Lower lobe of right lung (tissue), 2 donors: ENCODE data around the gene LCN1. TPM values are rescaled to one million over a fixed set of nuclear protein-coding genes. Genes with fewer than 3 reads are reported as not detected.

Experiments used
- ATAC-seq, 2 donors: fragments of 200-7000 bp; cut with Tn5 transposase; one replicate each; pipeline ENCODE4 v1.9.1; 2020 to 2022; ENCODE audit warnings: mild to moderate bottlenecking in 2 of 2, moderate library complexity in 2 of 2
- DNase-seq: peaks from one replicate; pipeline ENCODE4 v3.0.0-alpha.2; 2020
- H3K27ac ChIP-seq: fragments of 200-600 bp; one replicate; pipeline ENCODE4 v1.8.0; 2022
- H3K27me3 ChIP-seq: fragments of 200-600 bp; one replicate; pipeline ENCODE4 v1.8.0; 2022; ENCODE audit warnings: low read depth
- H3K36me3 ChIP-seq: fragments of 200-600 bp; one replicate; pipeline ENCODE4 v1.8.0; 2022; ENCODE audit warnings: mild to moderate bottlenecking
- H3K4me1 ChIP-seq: fragments of 200-600 bp; one replicate; pipeline ENCODE4 v1.8.0; 2022
- H3K4me3 ChIP-seq: fragments of 200-600 bp; one replicate; pipeline ENCODE4 v1.8.0; 2022; ENCODE audit warnings: mild to moderate bottlenecking
- H3K9me3 ChIP-seq: fragments of 200-600 bp; one replicate; pipeline ENCODE4 v1.8.0; 2022
- intact Hi-C: fragments of 100-400 bp; cut with DNase I; formaldehyde crosslinking; loops from one replicate; pipeline ENCODE4 v1.11.0; 2022
- total RNA-seq: library from RNA; stranded (reverse); fragmentation: NEBNext Ultra II Directional; extraction: Animal tissue kit (Norgen Biotek cat#: 25700); gene quantifications from one replicate; pipeline ENCODE4 v1.2.1, GENCODE V29; 2021
- TF ChIP-seq, protein P1 (sequence below): fragments of 200-600 bp; IDR thresholded peaks from one replicate; pipeline ENCODE4 v1.8.0; 2022; ENCODE audit warnings: antibody characterized with exemption, mild to moderate bottlenecking
- donor health status: DM: no; HTN: yes; CAD: no; lungs with severe emphysema.

The LCN1 gene
- total RNA-seq, 1 donor from 2014 or later, result not detected

DNA sequence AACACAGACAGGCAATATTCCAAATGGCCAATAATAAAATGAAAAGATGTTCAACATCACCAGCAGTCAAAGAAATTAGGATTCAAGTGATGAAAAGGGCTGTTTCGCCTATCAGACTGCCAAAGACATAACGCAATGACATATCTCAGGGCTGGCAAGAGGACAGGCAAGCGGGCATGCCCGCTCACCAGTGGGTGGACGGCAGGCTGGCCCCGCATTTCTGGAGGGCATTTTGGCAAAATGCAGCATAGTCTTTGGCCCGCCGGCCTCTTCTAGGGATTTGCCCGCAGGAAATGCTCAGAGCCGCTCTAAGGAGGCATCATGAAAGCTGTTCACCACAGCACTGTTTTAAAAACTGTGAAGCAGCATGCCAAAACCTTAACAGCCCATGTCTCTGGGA, 43.0 kb upstream of the LCN1 start:
- H3K27me3 ChIP-seq, result no peaks in the 10 kb centered on the region
- H3K27ac ChIP-seq, result peak overlapping the region; percentile 88
- peaks cover under 1% of the 10 kb centered on the region for H3K36me3 ChIP-seq
- no peaks in the 10 kb centered on the region for H3K9me3 ChIP-seq
- DNase-seq (no peak), ATAC-seq (no peak)
- intact Hi-C loops, result no loop called here
- H3K4me1 ChIP-seq, result peaks cover 39% of the 10 kb centered on the region
- no peak overlapping the region for H3K4me3 ChIP-seq
- TF ChIP-seq, protein P1, sequence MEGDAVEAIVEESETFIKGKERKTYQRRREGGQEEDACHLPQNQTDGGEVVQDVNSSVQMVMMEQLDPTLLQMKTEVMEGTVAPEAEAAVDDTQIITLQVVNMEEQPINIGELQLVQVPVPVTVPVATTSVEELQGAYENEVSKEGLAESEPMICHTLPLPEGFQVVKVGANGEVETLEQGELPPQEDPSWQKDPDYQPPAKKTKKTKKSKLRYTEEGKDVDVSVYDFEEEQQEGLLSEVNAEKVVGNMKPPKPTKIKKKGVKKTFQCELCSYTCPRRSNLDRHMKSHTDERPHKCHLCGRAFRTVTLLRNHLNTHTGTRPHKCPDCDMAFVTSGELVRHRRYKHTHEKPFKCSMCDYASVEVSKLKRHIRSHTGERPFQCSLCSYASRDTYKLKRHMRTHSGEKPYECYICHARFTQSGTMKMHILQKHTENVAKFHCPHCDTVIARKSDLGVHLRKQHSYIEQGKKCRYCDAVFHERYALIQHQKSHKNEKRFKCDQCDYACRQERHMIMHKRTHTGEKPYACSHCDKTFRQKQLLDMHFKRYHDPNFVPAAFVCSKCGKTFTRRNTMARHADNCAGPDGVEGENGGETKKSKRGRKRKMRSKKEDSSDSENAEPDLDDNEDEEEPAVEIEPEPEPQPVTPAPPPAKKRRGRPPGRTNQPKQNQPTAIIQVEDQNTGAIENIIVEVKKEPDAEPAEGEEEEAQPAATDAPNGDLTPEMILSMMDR, result no peak

DNA sequence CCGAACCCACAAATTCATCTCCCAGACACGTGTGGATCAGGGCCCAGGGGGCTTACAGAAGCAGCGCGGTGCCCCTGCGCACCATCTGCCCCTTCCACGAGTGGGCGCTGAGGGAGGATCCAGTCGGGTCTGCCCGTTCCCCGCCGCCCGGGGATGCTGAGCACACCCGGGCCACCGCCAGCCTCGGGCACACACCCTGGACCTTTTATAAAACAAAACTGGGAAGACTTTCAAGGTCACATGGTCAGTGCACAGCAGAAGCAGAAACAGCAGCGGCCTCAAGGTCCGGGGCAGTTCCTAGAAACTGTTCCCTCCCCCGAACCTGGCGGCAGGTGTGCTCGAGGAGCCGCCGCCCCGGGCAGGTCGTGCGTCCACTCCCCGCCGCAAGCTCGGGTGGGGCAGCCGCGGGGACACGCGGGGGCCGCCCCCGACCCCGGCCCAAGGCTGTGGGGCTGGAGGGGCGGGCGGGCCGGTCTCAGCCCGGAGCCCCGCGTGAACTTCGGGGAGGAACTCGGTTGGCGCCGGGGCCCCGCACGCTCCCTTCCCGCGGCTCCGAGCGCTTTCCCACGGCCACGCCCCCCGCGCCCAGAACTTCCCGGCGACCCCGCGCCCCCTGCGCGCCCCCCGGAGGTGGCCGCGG, 42.3 kb upstream of the LCN1 start:
- Histone ChIP-seq H3K36me3 (peaks cover 8% of the 10 kb centered on the region), H3K9me3 (no peaks in the 10 kb centered on the region), H3K27me3 (no peaks in the 10 kb centered on the region), H3K27ac (peak overlapping the region; percentile 88), H3K4me1 (peaks cover 39% of the 10 kb centered on the region), H3K4me3 (peak overlapping the region; percentile 67)
- ATAC-seq (peak; percentile 71 to 73), DNase-seq (peak; percentile 77)
- intact Hi-C loops, result no loop called here
- TF ChIP-seq, protein P1, result peak; percentile 23

DNA sequence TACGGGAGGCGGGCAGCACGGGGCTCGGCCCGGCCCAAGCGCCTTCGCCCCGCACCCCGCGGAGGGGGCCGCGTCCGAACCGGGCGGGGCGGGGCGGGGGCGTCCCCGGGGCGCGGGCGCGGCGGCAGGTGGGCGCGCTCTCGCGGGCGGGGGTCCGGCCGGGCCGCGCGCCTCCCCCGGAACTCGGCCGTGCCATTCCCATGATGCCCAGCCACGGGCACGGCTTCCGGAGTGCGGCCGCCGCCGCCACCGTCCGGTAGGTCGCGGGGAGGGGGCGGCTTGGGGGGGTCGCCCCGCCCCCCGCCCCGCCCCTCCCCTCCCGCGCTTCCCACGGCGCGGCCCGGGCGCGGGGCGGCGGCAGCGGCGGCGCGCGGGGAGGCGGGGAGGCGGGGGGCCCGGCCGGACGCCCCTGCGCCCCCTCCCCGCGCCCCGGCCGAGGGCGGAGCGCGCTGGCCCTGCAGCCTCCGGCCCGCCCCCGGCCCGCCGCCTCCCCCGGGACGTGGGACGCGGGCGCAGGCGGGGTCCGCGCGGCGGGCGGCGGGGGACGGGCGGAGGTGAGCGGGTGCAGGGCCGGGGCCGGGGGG, 41.7 kb upstream of the LCN1 start, which contains the start of gene PPP1R26:
Gene PPP1R26, plus strand, starts transcription at position 314 of the 584 bp plus-strand sequence. CDS start 4,729 bp downstream, outside the sequence.
- Histone ChIP-seq H3K4me3 (peak within 1 kb of the TSS; percentile 73), H3K27me3 (no peaks in the 10 kb centered on the region), H3K27ac (peak within 1 kb of the TSS; percentile 88), H3K9me3 (no peaks in the 10 kb centered on the region), H3K4me1 (peaks cover 39% of the 10 kb centered on the region), H3K36me3 (peaks cover 14% of the 10 kb centered on the region)
- intact Hi-C loops, result no loop called here
- TF ChIP-seq, protein P1, result no peak
- ATAC-seq (peak; percentile 20 to 28), DNase-seq (peak; percentile 60)

DNA sequence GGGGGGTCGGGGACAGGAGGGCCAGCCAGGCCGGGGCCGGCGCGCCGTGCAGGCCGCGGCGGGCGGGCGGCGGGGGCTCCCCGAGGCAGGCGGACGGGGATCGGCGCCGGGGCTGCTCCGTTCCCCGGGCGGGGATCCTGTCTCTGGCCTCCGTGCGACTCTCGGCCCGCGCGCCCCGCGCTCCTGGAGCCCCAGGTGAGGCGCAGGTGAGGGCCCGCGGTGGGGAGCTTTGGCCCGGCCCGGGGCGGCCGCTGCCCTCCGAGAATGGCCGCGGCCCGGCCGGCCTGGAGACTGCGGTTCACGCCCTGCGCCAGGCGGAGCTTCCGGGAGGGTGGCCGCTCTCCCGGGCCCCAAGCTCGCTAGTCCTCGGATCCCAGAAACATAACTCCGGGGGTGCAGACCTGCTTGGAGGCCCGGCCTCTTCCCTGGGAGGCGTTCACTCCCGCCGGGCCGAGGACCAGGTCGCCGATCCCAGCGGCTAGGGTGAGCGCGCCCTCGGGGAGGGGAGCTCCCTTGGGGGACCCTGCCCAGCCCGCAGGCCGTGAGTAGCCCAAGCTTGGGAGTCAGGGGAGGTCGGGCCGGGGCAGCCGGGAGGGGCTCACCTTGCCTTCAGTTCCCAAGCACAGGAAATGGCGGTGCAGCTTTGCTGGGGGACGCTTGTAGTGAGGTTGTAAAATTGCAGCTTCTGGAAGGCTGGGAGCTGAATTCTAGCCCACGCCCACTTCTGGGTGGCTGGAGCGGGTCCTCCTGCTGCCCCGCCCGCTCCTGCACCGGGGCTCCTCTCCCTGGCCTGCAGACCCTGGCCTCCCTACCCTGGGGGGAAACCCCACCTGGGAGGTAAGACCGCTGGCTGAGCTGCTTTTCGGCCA, 40.9 kb upstream of the LCN1 start:
- Histone ChIP-seq H3K27me3 (no peaks in the 10 kb centered on the region), H3K36me3 (peaks cover 22% of the 10 kb centered on the region), H3K4me1 (peaks cover 39% of the 10 kb centered on the region), H3K4me3 (peak overlapping the region; percentile 73), H3K9me3 (no peaks in the 10 kb centered on the region), H3K27ac (peak overlapping the region; percentile 78)
- TF ChIP-seq, protein P1, result no peak
- ATAC-seq, result peak; percentile 62 to 76
- peak; percentile 63 for DNase-seq
- intact Hi-C loops, result no loop called here

DNA sequence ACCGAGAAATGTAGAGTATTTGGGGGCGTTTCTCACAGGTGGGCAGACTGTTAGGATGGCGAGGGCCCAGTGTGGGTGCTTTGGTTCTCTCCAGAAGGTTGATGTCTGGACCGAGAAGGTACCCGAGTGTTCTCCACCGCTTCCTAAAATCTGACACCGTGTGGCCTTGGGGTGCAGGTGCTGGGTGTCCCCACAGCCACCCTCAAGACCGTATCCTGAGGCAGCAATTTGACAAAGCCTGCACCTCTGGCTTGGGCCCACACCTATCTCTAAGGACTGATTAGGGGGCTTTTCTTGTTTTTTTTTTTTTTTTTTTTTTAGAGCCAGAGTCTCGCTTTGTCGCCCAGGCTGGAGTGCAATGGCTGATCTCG, 40.3 kb upstream of the LCN1 start:
- Histone ChIP-seq H3K4me1 (peaks cover 39% of the 10 kb centered on the region), H3K27me3 (no peaks in the 10 kb centered on the region), H3K36me3 (peaks cover 28% of the 10 kb centered on the region), H3K27ac (peak overlapping the region; percentile 78), H3K4me3 (peak overlapping the region; percentile 73), H3K9me3 (no peaks in the 10 kb centered on the region)
- TF ChIP-seq, protein P1, result no peak
- ATAC-seq (no peak), DNase-seq (no peak)
- intact Hi-C loops, result no loop called here
